Left ventricle myocardium inferior (tissue), 1 donor: Measurements from ENCODE around the gene ITGA1. TPM values are rescaled to one million over a fixed set of nuclear protein-coding genes. Genes with fewer than 3 reads are reported as not detected.
A peak's percentile ranks its signal among the peaks of the same experiment; 100 is the strongest.

ENCODE experiments used
- DNase-seq: peaks from one replicate; pipeline ENCODE4 v3.0.0-alpha.2; 2020
- H3K27ac ChIP-seq: fragments of 200-600 bp; replicated peaks from 2 replicates; pipeline ENCODE4 v1.8.0; 2021
- H3K27me3 ChIP-seq: fragments of 200-600 bp; 2 replicates; pipeline ENCODE4 v1.8.0; 2021; ENCODE audit warnings: low read depth
- H3K36me3 ChIP-seq: fragments of 200-600 bp; 2 replicates; pipeline ENCODE4 v1.8.0; 2021
- H3K4me1 ChIP-seq: fragments of 200-600 bp; 2 replicates; pipeline ENCODE4 v1.8.0; 2021
- H3K4me3 ChIP-seq: fragments of 200-600 bp; 2 replicates; pipeline ENCODE4 v1.8.0; 2021; ENCODE audit warnings: mild to moderate bottlenecking, moderate library complexity
- H3K9me3 ChIP-seq: fragments of 200-600 bp; replicated peaks from 2 replicates; pipeline ENCODE4 v1.8.0; 2021
- CTCF ChIP-seq: fragments of 200-600 bp; IDR thresholded peaks from 2 replicates; pipeline ENCODE4 v1.8.0; 2021; ENCODE audit warnings: antibody characterized with exemption, mild to moderate bottlenecking, borderline replicate concordance
- intact Hi-C: fragments of 100-400 bp; cut with micrococcal nuclease; formaldehyde crosslinking; loops from one replicate; pipeline ENCODE4 v1.11.0; 2022
- total RNA-seq: library from RNA; stranded (reverse); fragmentation: NEBNext Ultra II Directional; extraction: Animal tissue kit (Norgen Biotek cat#: 25700); gene quantifications from one replicate; pipeline ENCODE4 v1.2.1, GENCODE V29; 2021
- donor health status: DM: no; HTN: yes; CAD: no; lungs with severe emphysema.

ITGA1 gene
- total RNA-seq, 1 donor from 2014 or later = 28.4 TPM

GRCh38 chr5:52788505-52788821, 747 bp downstream of the ITGA1 start:
- Histone ChIP-seq H3K27me3 (no peaks in the 10 kb centered on the region), H3K36me3 (no peaks in the 10 kb centered on the region), H3K9me3 (no peaks in the 10 kb centered on the region), H3K27ac (peak overlapping the region; percentile 91), H3K4me3 (peak overlapping the region; percentile 75), H3K4me1 (peaks cover 57% of the 10 kb centered on the region)
- no peak for DNase-seq
- intact Hi-C loops = loop anchor here (5.0 to 10.0 kb wide), 2 partner anchors 84 to 129 kb away; no protein-coding TSS in a partner anchor
- no peak for TF ChIP-seq CTCF

- Histone ChIP-seq H3K27me3 (no peaks in the 10 kb centered on the region), H3K9me3 (no peaks in the 10 kb centered on the region), H3K4me1 (peaks cover 56% of the 10 kb centered on the region), H3K4me3 (peak overlapping the region; percentile 75), H3K27ac (peak overlapping the region; percentile 91), H3K36me3 (no peaks in the 10 kb centered on the region)
- DNase-seq = no peak
- TF ChIP-seq CTCF = no peak
- intact Hi-C loops = loop anchor here (5.0 to 10.0 kb wide), 2 partner anchors 85 to 128 kb away; no protein-coding TSS in a partner anchor
These were observed 1.7 kb downstream of the ITGA1 start for GRCh38 chr5:52789378-52789777.

GRCh38 chr5:52789851-52790250, 2.1 kb downstream of the ITGA1 start:
- H3K4me1 ChIP-seq = peaks cover 60% of the 10 kb centered on the region
- DNase-seq = no peak

GRCh38 chr5:52791366-52791765, 3.6 kb downstream of the ITGA1 start:
- H3K4me1 ChIP-seq = peaks cover 73% of the 10 kb centered on the region
- no peaks in the 10 kb centered on the region for H3K9me3 ChIP-seq
- H3K27me3 ChIP-seq = no peaks in the 10 kb centered on the region
- no peak for TF ChIP-seq CTCF
- no peak for DNase-seq
- peak overlapping the region; percentile 75 for H3K4me3 ChIP-seq
- H3K36me3 ChIP-seq = no peaks in the 10 kb centered on the region
- intact Hi-C loops = no loop called here
- H3K27ac ChIP-seq = peak overlapping the region; percentile 91

More at GRCh38 chr5:52789851-52790250, 2.1 kb downstream of the ITGA1 start:
- intact Hi-C loops = loop anchor here (5.0 to 10.0 kb wide), 2 partner anchors 85 to 127 kb away; no protein-coding TSS in a partner anchor
- H3K36me3 ChIP-seq = no peaks in the 10 kb centered on the region
- H3K27me3 ChIP-seq = no peaks in the 10 kb centered on the region
- no peak for TF ChIP-seq CTCF
- H3K4me3 ChIP-seq = peak overlapping the region; percentile 75
- H3K27ac ChIP-seq = peak overlapping the region; percentile 91
- no peaks in the 10 kb centered on the region for H3K9me3 ChIP-seq

- intact Hi-C loops = no loop called here
- no peak for TF ChIP-seq CTCF
- Histone ChIP-seq H3K27ac (peak overlapping the region; percentile 96), H3K4me1 (peaks cover 78% of the 10 kb centered on the region), H3K36me3 (no peaks in the 10 kb centered on the region), H3K4me3 (no peak overlapping the region), H3K9me3 (no peaks in the 10 kb centered on the region), H3K27me3 (no peaks in the 10 kb centered on the region)
- DNase-seq = no peak
These were observed 6.8 kb downstream of the ITGA1 start for GRCh38 chr5:52794519-52794918.
